ENCODE data around the gene MROH9.

The MROH9 gene

GRCh38 chr1:170893655-170894297 lies 41.6 kb upstream of the MROH9 start:
- no peak for TF ChIP-seq POLR2AphosphoS5 (IDR thresholded peaks at IDR 0.05; ENCODE audit: low read depth, low read length)
- no peak for TF ChIP-seq TAF1 (IDR thresholded peaks at IDR 0.05; ENCODE audit: borderline replicate concordance, insufficient read depth, low read length)
- no peak for TF ChIP-seq SIN3A (IDR thresholded peaks at IDR 0.05; ENCODE audit: borderline replicate concordance, insufficient read depth, low read length)
- no peak for TF ChIP-seq FOXP2 (optimal IDR thresholded peaks at IDR 0.05; ENCODE audit: borderline replicate concordance, extremely low read depth, extremely low read length, insufficient read depth)
- TF ChIP-seq, protein P1, sequence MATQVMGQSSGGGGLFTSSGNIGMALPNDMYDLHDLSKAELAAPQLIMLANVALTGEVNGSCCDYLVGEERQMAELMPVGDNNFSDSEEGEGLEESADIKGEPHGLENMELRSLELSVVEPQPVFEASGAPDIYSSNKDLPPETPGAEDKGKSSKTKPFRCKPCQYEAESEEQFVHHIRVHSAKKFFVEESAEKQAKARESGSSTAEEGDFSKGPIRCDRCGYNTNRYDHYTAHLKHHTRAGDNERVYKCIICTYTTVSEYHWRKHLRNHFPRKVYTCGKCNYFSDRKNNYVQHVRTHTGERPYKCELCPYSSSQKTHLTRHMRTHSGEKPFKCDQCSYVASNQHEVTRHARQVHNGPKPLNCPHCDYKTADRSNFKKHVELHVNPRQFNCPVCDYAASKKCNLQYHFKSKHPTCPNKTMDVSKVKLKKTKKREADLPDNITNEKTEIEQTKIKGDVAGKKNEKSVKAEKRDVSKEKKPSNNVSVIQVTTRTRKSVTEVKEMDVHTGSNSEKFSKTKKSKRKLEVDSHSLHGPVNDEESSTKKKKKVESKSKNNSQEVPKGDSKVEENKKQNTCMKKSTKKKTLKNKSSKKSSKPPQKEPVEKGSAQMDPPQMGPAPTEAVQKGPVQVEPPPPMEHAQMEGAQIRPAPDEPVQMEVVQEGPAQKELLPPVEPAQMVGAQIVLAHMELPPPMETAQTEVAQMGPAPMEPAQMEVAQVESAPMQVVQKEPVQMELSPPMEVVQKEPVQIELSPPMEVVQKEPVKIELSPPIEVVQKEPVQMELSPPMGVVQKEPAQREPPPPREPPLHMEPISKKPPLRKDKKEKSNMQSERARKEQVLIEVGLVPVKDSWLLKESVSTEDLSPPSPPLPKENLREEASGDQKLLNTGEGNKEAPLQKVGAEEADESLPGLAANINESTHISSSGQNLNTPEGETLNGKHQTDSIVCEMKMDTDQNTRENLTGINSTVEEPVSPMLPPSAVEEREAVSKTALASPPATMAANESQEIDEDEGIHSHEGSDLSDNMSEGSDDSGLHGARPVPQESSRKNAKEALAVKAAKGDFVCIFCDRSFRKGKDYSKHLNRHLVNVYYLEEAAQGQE (IDR thresholded peaks at IDR 0.05; ENCODE audit: insufficient read depth in 1 of 2, low read depth in 2 of 2, low read length in 2 of 2) = no peak

- TF ChIP-seq POLR2AphosphoS5 (IDR thresholded peaks at IDR 0.05; ENCODE audit: low read depth, low read length) (no peak), FOXP2 (optimal IDR thresholded peaks at IDR 0.05; ENCODE audit: borderline replicate concordance, extremely low read depth, extremely low read length, insufficient read depth) (no peak), TAF1 (IDR thresholded peaks at IDR 0.05; ENCODE audit: borderline replicate concordance, insufficient read depth, low read length) (no peak), SIN3A (IDR thresholded peaks at IDR 0.05; ENCODE audit: borderline replicate concordance, insufficient read depth, low read length) (no peak)
- TF ChIP-seq, protein P1 (IDR thresholded peaks at IDR 0.05; ENCODE audit: insufficient read depth in 1 of 2, low read depth in 2 of 2, low read length in 2 of 2) = no peak
Measured at GRCh38 chr1:170903961-170904360, 31.4 kb upstream of the MROH9 start.

- TF ChIP-seq TAF1 (IDR thresholded peaks at IDR 0.05; ENCODE audit: borderline replicate concordance, insufficient read depth, low read length) = no peak
- no peak for TF ChIP-seq POLR2AphosphoS5 (IDR thresholded peaks at IDR 0.05; ENCODE audit: low read depth, low read length)
- TF ChIP-seq, protein P1 (IDR thresholded peaks at IDR 0.05; ENCODE audit: insufficient read depth in 1 of 2, low read depth in 2 of 2, low read length in 2 of 2) = no peak
- TF ChIP-seq FOXP2 (optimal IDR thresholded peaks at IDR 0.05; ENCODE audit: borderline replicate concordance, extremely low read depth, extremely low read length, insufficient read depth) = no peak
- no peak for TF ChIP-seq SIN3A (IDR thresholded peaks at IDR 0.05; ENCODE audit: borderline replicate concordance, insufficient read depth, low read length)
Measured at GRCh38 chr1:170908942-170909341, 26.4 kb upstream of the MROH9 start.

DNA sequence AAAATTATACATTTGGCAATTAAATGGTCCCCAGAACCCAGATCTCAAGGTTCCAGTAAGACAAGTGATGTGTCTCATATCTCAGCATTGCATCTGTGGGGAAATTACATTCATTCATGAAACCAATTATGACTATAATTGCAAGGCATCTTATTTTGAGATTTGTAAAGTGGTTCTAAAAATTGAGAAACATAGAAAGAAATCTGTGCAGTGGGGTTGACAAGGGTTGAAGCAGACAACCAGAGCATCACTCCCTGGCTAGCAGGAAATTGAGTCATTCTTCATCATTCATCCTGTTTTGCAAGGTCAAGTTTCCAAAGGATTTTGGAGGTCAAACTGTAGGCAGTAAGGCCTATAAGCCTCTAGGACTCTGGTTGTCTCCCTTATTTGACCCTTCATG lies 25.1 kb upstream of the MROH9 start:
- TF ChIP-seq POLR2AphosphoS5 (IDR thresholded peaks at IDR 0.05; ENCODE audit: low read depth, low read length) (no peak), FOXP2 (optimal IDR thresholded peaks at IDR 0.05; ENCODE audit: borderline replicate concordance, extremely low read depth, extremely low read length, insufficient read depth) (no peak), TAF1 (IDR thresholded peaks at IDR 0.05; ENCODE audit: borderline replicate concordance, insufficient read depth, low read length) (no peak), SIN3A (IDR thresholded peaks at IDR 0.05; ENCODE audit: borderline replicate concordance, insufficient read depth, low read length) (no peak)
- TF ChIP-seq, protein P1 (IDR thresholded peaks at IDR 0.05; ENCODE audit: insufficient read depth in 1 of 2, low read depth in 2 of 2, low read length in 2 of 2) = no peak
